ENCODE results near the gene ZFYVE19.

Gene ZFYVE19

GRCh38 chr15:40772014-40772413, 34.9 kb upstream of the ZFYVE19 start:
- no peak overlapping the region for H3K27ac ChIP-seq
- TF ChIP-seq CTCF (conservative IDR thresholded peaks at IDR 0.05) = no peak

DNA sequence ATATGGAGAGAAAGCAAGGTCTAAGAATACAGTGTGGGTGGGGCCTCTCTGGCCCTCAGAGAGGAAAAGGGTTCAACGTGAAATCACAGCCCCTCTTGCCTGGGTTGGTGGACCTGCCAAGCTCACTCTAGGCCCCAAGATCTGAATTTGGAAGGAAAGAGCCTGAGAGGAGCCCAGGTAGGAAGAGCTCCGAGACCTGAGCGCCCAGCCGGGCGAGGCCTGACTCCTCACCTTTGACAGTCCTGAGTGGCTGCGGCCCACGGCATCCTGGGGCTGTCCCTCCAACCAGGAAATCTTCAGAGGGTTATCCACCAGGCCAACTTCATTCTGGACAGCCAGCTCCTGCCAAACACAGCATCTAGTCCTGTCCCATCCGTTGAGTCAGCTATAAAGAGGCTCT, 33.4 kb upstream of the ZFYVE19 start:
- H3K27ac ChIP-seq = no peak overlapping the region
- TF ChIP-seq CTCF (conservative IDR thresholded peaks at IDR 0.05) = no peak

DNA sequence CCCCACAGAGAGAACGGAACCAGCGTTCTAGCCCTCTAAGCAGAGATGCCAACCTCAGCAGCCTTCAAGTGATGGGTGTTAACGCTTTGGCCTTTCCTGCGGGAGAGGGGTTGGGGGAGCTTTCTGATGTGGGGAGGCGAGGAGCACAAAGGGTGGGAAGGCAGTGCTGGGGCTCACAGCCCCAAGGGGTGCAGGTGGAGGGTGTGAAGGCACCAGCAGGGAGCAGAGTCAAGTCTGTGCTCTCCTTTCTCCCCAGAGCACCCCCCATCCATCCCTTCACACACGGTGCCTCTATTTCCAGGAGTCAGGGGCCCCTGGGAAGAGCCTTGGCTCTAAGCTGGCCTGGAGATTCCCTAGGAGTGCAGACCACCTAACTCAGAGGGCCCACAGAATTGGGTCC, 33.0 kb upstream of the ZFYVE19 start:
- no peak overlapping the region for H3K27ac ChIP-seq
- TF ChIP-seq CTCF (conservative IDR thresholded peaks at IDR 0.05) = no peak

DNA sequence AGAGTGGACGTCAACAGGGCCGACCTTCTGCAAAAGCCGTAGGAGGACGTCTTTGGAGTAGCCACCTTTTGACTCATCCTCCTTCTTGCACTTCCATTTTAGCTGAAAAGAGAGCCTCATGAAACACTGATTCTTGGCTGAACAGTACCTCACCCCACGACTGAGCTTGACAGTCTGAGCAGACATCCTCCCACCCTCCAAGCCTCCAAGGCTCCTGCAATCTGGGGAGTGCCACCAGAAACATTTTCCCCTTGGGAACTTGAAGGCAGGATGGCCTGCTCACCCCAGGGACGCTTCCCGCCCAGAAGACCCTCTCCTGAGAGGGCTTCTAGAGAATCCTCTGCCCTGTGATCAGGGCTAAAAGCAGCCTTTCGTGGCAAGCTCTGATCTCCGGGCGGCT, 31.9 kb upstream of the ZFYVE19 start:
- no peak overlapping the region for H3K27ac ChIP-seq
- TF ChIP-seq CTCF (conservative IDR thresholded peaks at IDR 0.05) = no peak

DNA sequence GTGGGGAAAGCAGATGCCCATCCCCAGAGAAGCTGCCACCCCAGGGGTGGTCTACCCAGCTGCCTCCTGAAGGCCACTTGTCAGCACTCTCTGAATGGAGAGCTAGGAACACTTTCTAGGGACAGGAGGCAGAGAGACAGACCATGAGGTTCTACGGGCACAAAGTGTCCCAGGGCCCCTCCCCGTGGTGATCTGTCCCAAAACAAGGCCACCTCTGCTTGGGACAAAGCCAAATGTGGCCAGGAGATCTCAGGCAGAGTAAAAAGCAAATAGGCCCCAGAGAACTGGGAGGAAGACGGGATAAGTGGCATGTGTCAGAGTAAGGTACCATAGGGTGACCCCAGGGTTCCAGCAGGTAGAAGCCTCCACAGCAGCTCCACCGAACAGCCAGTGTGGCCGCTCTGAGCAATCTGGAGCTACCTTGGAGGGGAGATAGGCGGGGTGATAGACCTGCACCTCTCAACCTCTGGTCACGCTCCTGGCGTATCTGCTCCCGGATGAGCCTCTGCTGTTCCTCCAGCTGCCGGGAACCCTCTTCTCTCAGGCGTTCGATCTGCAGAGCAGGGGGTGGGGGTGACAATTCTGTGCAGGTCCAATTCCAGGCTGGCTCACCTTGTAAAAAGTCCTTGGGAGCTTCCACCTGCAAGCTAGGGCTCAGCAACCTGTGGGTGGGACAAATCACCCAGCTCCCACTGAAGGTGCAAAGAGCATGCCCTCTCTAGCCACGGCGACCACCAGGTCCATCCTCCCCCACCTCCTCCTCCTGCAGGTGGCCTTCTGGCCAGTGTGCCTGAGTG, 31.0 kb upstream of the ZFYVE19 start:
- no peak overlapping the region for H3K27ac ChIP-seq
- TF ChIP-seq CTCF (conservative IDR thresholded peaks at IDR 0.05) = no peak

- H3K27ac ChIP-seq = peak overlapping the region; percentile 4; the same call in 1 of the 2 replicates
- TF ChIP-seq CTCF (conservative IDR thresholded peaks at IDR 0.05) = no peak
Observed at GRCh38 chr15:40776537-40777141, 30.2 kb upstream of the ZFYVE19 start.

DNA sequence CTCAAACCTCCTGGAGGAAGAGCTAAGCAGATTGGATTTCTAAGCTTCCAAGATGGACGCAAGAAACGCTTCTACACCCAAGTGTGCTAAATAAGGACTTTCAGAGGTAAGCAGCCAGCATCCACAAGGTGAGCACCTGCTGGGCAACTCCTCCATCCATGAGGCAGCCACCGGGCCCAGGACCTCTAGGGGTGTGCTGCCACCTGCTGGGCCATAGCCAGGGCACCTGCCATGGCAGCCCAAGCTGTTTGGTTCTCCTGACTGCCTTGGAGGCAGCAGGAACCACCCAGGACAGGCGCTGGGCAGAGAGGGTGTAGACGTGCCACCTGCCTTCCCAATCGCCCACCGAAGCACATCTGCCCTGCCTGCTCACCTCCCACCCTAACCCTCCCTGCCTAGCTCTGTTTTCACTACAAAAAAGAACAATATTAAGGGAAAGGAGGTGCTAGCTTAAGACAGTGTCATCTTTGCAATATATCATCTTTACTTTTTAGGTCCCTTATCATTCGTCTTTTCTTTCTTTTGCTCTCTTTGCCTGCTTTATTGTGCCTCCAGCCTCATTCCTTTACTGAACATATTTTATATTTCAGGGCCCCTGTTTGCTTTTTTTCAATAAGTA, 24.2 kb upstream of the ZFYVE19 start:
- peak overlapping the region; percentile 95 for H3K27ac ChIP-seq
- TF ChIP-seq CTCF (conservative IDR thresholded peaks at IDR 0.05) = peak; percentile 91
